Panc1 (cell line): ENCODE data around the gene HHIP.

Experiments
- POLR2AphosphoS5 ChIP-seq: IDR thresholded peaks from 2 replicates; pipeline ENCODE4 v1.6.1; 2012; ENCODE audit warnings: mild to moderate bottlenecking, low read depth, low read length, moderate library complexity
- REST ChIP-seq, 2 experiments: IDR thresholded peaks; 2 replicates each; pipeline ENCODE4 v1.6.1; 2011 to 2012; ENCODE audit warnings: low read depth in 2 of 2, control low read depth in 1 of 2, low read length in 1 of 2, mild to moderate bottlenecking in 1 of 2, moderate library complexity in 1 of 2; ENCODE audit not compliant: insufficient read depth in 1 of 2
- SIN3A ChIP-seq: IDR thresholded peaks from 2 replicates; pipeline ENCODE4 v1.6.1; 2012; ENCODE audit warnings: low read depth, mild to moderate bottlenecking, low read length, moderate library complexity, borderline replicate concordance; ENCODE audit not compliant: insufficient read depth
- TCF7L2 ChIP-seq: IDR thresholded peaks from 2 replicates; pipeline ENCODE4 v1.6.1; 2011; ENCODE audit warnings: mild to moderate bottlenecking, low read depth, low read length, inconsistent platforms
- TF ChIP-seq, protein P1 (sequence below): fragments of 450-650 bp; IDR thresholded peaks from 2 replicates; pipeline ENCODE4 v1.5.1; 2017; ENCODE audit warnings: mild to moderate bottlenecking

DNA sequence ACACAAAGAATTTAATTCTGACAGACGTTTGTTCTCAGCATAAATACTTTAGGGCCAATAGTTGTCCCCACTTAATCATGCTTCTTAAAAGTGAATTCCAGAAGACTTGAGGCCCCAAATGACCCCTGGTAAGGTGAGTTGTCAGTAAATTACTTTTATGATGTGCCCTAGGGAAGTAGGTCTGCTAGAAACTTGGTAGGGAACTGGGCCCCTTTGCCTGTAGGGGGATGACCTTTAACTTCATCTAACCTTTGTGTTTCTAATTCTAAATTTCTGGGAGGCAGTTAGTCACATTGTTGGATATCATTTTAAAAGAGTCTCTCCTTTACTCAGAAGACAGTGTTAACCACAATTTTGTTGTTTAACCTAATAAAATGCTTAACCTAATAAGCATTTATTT, 28.8 kb downstream of the HHIP start:
- TF ChIP-seq, protein P1, sequence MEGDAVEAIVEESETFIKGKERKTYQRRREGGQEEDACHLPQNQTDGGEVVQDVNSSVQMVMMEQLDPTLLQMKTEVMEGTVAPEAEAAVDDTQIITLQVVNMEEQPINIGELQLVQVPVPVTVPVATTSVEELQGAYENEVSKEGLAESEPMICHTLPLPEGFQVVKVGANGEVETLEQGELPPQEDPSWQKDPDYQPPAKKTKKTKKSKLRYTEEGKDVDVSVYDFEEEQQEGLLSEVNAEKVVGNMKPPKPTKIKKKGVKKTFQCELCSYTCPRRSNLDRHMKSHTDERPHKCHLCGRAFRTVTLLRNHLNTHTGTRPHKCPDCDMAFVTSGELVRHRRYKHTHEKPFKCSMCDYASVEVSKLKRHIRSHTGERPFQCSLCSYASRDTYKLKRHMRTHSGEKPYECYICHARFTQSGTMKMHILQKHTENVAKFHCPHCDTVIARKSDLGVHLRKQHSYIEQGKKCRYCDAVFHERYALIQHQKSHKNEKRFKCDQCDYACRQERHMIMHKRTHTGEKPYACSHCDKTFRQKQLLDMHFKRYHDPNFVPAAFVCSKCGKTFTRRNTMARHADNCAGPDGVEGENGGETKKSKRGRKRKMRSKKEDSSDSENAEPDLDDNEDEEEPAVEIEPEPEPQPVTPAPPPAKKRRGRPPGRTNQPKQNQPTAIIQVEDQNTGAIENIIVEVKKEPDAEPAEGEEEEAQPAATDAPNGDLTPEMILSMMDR, result no peak
- TF ChIP-seq SIN3A, result no peak
- TF ChIP-seq TCF7L2, result no peak
- no peak for TF ChIP-seq POLR2AphosphoS5
- no peak for TF ChIP-seq REST (IDR thresholded peaks at IDR 0.05; ENCODE audit: insufficient read depth in 1 of 2, low read depth in 2 of 2, low read length in 1 of 2)
